Stimulated activated CD4-positive, alpha-beta T cell treated with anti-CD3 and anti-CD28 coated beads, TNF-alpha, amount 100 ng/mL, for 48 hours (primary cell): Measurements from ENCODE around the gene PDE4D.

ENCODE experiments used
- DNase-seq, 3 donors: peaks; one replicate each; pipeline ENCODE4 v3.0.0-alpha.2; 2020; ENCODE audit warnings: low read depth in 3 of 3

PDE4D gene

DNA sequence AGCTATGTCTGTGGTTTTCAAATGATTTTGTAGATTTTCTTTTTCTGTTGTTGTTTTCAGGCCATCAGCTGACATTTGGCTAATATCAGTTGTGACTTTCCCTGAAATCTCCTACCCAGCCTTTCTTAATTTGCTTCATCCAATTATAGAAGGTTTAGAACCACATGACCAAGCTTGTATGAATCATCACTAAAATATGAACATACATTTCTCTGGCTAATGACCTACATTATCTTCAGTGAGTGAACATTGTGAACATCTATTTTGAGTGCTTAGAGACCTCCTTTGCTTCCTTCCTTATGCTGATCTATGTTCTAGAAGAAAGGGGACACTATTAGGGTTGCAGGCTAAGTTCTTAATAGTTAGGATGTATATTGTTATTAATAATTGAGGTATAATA lies 778.2 kb downstream of the PDE4D start:
- no peak for DNase-seq

DNA sequence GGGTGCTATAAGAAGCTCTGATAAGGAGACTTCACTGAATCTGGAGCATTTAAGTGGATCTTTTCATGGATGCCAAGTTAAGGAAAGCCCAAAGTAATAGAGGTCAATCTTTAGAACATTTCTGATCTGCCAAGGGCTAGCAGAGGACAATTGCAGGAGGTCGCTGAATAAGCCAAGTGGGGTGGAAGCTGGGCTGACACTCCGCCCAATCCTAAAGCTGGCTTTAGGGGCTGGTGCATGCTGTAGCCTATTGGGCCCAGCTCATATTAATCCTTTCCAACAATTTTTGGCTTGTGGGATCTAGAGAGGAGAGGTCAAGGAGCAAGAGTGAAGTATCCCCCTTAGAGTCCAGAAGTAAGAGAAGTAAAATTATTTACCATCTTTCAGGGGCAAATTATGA lies 784.1 kb downstream of the PDE4D start:
- DNase-seq = no peak

DNA sequence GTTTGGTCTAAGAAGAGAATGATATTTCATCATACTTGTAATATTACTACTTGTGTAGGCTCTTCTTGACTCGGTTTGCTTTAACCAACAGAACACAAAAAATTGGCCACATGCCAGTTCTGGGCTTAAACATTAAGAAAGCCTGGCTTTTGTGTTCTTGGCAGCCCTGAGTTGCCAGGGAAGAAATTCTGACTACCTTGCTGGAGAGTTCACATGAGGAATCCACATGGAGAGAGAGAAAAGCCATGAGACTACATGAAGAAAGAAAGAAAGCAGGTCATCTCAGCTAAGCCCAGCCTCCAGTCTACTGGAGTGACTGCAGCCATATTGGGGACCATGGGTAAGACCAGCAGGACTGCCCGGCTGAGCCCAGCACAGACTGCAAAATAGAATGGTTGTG lies 785.8 kb downstream of the PDE4D start:
- DNase-seq = no peak

DNA sequence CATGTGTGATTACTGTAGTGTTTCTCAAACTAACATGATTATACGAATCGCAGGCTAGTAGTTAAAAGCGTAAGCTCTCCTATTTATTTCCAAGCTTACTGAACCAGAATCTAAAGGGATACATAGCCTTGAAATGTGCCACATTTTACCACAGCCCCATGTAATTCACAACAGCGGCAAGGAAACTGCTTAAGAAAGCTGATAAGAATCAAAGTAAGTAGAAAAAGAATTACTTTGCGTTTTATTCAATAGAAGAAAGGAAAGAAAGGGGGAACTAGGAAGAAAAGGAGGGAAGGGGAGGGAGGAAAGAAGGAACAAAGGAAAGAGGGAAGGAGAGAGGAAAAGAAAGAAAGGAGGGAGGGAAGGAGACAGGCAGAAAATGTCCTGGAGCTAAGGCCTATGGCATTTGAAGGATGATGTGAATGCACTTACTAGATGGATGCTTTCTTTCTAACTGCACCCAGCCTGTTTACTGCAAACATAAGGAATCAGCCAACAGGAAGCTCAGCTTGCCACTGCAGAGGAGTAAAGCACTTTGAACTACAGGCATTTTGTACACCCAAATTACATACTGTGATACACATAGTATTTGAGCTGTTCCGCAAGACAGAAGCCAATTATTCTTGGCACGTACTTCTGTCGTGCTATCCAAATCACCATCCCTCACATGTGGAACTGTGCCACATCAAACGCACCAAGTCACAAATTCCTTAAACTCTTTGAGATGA lies 789.0 kb downstream of the PDE4D start:
- DNase-seq = no peak

- DNase-seq = no peak
Measured at GRCh38 chr5:59103303-59103702, 790.2 kb downstream of the PDE4D start.

GRCh38 chr5:59102437-59102836 lies 791.1 kb downstream of the PDE4D start:
- no peak for DNase-seq

DNA sequence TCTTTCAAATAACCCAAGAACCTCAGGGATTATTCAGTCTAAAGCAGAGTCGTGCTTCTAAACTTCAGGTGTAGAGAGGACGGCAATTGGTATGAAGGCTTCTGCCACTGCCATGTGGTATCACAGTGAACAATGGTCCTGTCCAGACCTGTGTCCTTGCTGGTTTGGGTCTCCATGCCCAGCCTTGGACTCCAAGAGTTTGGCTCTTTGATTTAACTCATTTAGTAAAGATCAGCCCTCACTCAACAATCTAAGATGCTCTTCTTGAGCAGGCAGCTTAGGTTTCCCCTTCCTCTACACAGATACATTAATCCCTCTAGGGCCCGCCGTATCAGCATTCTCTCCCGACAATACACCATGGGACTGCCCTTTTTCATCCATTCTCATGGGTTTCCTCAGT lies 792.7 kb downstream of the PDE4D start:
- DNase-seq = no peak

GRCh38 chr5:59099995-59100345 lies 793.6 kb downstream of the PDE4D start:
- DNase-seq = no peak

- peak; percentile 3 to 18 (median 6) for DNase-seq
Measured at GRCh38 chr5:59099270-59099994, 794.1 kb downstream of the PDE4D start.

- DNase-seq = no peak
Measured at GRCh38 chr5:59098743-59099142, 794.8 kb downstream of the PDE4D start.

DNA sequence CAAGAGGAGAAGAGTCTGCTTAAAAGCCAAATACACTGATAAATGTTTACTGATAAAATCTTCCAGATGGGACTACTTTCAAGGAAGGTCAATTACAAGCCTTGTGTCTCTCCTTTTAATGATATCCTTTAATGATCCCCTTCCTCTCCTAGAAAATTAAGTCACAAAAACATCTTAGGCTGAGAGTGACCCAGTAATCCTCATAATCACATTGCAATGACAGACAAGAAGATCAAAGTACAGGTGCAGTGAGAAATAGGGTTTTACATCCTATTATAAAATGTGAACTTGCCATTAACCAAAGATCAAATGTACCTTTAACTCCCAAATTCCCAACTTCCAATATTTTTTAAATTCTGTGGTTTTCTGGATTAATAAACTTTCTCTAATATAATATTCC lies 795.8 kb downstream of the PDE4D start:
- DNase-seq = no peak

DNA sequence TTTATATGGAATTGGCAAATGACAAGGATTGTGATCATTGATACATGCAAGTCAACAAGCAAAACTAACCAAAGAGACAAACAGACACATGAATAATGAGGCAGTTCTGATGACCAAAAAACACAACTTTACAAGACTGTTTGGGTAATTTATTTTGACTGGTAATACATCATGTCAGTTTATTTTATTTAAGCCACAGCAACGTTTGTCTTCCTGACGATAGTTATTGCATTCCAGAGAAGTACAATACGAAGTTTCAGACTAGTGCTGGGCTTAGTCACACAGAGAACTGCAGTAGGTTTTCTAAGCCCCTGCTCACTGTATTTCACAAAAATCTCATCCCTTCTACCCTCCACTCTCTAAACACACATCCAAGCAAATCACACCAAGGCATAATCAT lies 796.4 kb downstream of the PDE4D start:
- no peak for DNase-seq

DNA sequence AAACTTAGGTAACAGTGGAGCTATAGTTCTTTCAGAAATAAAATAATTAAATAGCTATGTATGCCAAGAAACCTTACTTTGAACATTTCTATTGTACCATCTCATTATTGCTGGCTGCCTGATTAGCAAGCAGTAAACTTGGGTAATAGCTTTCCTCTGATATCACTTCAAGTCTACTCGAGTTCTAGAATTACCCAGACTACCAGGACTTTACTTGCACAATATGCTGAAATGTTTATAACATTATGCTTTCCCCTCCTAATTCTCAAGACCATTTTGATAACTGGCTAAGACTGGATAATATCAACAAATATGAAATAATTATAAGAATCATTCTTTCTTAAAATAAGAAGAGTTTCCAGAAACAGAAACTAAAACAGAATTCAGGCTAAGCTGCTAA lies 798.0 kb downstream of the PDE4D start:
- no peak for DNase-seq

GRCh38 chr5:59094864-59095263 lies 798.7 kb downstream of the PDE4D start:
- no peak for DNase-seq

DNA sequence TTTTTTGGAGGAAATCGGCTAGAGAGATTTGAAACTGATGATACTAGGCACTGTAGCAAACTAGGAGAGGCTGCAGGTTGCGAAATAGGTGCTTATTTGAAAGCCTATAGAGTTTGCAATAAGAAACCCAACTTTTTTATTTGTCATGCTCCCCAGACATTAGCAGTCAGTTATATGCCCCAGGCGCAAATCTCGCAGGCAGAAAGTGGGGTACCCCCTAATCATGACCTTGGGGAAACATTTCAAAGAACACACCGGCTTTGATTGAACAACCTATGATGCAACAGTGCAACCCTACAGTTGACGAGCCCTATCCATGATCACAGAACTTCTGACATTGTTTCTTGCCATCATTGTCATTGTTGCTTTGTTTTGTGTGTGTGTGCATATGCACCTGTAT lies 800.2 kb downstream of the PDE4D start:
- no peak for DNase-seq

DNA sequence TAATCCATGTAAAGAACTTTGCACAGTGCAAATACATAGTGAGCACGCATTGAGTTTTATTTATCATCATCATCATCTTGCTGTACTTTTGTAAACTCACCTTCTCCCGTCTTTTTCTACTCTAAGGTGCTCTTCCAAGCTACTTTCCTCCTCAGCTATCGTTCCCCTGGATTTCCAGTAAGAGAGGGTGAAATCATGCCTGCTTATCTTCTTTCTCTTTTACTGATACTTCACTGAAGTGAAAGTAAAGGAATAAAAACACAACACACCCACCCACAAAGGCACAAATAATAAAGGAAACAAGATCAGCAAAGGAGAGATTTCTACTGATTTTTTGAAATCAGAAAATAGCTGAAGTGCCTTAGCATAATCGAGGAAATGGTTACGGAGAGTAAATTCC lies 800.8 kb downstream of the PDE4D start:
- no peak for DNase-seq

DNA sequence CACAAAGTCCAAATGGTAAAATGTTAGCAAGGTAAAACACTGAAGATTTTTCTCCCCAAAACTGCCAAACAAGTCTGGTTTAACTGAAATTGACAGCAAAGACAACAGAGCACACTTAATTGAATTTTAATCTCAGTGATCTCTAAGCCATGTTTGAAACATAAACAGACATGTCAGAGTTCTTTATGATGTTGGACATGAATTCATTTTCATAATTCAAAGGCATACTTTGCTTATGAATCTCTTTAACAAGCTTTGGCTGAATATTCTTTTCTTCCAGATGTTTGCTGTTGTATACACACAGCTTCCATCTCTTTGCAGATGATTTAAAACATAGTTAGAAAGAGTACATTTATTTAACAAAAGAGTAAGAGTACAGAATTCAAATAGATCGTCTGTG lies 801.6 kb downstream of the PDE4D start:
- no peak for DNase-seq

- DNase-seq = no peak
Measured at GRCh38 chr5:59090323-59090722, 803.2 kb downstream of the PDE4D start.

GRCh38 chr5:59089767-59090166 lies 803.8 kb downstream of the PDE4D start:
- DNase-seq = no peak

DNA sequence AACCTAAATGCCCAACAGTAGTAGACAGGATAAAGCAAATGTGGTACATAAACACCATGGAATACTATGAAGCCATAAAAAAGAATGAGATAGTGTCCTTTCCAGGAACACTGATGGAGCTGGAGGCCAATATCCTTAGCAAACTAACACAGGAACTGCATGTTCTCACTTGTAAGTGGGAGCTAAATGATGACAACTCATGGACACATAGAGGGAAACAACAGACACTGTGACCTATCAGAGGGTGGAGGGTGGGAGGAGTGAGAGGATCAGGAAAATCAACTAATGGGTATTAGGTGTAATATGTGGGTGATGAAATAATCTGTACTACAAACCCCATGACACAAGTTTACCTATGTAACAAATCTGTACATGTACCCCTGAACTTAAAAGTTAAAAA lies 805.0 kb downstream of the PDE4D start:
- no peak for DNase-seq

- no peak for DNase-seq
Measured at GRCh38 chr5:59086024-59086423, 807.5 kb downstream of the PDE4D start.

- no peak for DNase-seq
Measured at GRCh38 chr5:59081693-59082092, 811.8 kb downstream of the PDE4D start.
